ENCODE measurements around the gene E4F1.
"Not testable (repeated sequence)": the region's sequence is repeated elsewhere in the genome, so short reads cannot be mapped to it uniquely, and the experiment has no call there.

The E4F1 gene

GRCh38 chr16:2189252-2189893, 34.0 kb upstream of the E4F1 start:
- no peak for DNase-seq

DNA sequence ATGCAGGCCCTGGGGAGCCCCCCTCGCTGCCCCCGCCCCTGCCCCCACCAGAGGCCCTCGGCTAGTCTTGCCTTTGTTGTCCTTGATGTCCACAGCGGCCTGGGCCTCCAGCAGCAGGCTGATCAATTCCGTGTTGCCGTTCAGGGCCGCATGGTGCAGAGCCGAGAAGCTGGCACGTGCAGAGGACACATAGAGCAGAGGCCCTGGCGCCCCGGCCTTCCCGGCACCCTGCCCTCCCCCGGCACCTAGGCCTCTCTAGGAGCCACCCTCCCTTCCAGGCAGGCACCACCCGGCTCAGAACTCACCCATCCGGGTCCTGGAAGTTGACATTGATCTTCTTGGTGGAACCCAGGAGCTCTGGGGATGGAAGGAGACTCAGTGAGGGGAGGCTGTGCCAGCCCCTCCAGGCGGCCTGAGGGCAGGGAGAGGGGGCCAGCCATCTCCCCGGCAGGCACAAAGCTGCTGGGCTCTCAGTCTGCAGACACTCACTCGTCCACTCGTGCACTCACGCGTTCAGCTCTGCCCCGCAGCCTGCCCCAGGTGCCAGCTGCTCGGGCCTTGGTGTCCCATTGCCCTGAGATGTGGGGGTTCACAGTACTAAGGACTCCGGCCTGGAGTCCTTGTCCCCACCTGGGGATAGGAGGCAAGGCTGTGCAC, 33.3 kb upstream of the E4F1 start:
- DNase-seq = no peak

DNA sequence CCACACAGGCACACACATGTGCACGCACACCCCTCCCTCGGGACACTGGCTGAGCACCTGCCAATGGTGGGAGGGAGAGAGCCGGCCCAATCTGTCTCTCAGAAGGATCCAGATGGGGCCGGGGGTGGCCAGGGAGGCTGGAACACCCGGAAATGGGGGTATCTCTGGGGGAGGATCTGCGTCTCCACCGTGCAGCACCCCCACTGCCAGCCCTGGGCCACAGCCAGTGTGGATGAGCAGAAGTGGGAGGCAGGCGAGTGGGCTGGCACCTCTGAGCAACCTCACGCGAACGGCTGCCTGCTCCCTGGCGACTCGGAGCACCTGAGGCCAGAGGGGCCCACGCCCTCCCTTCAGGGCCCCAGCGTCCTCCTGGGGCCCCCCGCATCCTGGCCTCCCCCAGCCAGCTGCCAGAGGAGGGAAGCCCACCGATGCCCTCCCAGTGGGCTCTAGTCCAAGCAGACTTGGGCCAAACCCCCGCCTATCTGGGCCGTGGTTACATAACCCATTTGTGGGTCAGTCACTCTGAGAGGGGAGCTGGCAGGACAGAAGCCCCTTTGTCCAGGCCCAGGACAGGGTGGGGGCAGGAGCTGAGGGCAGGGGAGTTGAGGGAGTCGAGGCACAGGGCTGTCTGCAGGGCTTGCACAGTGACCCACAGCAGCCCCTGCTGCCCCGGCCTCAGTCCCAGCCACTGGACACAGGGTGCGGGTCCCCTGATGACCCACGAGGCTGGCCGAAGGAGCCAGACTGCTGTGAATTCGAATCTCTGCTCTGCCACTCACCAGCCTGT, 32.5 kb upstream of the E4F1 start:
- no peak for DNase-seq

- no peak for DNase-seq
Observed at GRCh38 chr16:2191446-2191706, 32.0 kb upstream of the E4F1 start.

DNA sequence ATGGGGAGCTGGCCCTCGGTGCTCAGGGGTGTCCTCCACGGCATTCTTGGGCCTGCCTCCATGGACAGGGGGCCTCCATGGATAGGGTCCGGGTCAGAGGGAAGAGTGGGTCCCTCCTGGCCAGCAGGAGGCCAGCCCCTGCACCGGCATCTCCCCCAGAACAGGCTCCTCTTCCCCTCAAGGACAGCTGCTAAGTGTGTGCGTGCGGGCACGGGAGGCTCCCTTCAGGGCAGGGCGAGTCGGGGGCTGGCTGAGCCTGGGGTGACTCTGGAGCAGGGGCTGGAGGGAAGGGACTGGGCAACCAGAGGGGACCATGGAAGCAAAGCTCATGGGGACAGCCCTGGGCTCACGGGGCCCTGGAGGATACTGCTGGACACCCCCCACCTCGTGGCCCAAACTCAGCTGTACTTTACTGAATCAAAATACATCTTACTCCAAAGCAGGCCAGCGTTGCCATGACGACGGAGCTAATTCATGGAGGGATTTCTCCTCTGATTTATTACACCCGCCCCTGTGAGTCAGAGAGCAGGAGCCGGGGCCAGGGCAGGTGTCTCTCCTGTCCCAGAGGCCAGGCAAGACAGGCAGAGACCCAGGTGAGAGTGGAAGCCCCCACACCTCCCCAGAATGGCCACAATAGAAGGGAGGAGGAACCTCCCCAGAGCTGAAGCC, 29.1 kb upstream of the E4F1 start:
- no peak for DNase-seq

GRCh38 chr16:2194852-2195321, 28.5 kb upstream of the E4F1 start:
- DNase-seq = no peak

DNA sequence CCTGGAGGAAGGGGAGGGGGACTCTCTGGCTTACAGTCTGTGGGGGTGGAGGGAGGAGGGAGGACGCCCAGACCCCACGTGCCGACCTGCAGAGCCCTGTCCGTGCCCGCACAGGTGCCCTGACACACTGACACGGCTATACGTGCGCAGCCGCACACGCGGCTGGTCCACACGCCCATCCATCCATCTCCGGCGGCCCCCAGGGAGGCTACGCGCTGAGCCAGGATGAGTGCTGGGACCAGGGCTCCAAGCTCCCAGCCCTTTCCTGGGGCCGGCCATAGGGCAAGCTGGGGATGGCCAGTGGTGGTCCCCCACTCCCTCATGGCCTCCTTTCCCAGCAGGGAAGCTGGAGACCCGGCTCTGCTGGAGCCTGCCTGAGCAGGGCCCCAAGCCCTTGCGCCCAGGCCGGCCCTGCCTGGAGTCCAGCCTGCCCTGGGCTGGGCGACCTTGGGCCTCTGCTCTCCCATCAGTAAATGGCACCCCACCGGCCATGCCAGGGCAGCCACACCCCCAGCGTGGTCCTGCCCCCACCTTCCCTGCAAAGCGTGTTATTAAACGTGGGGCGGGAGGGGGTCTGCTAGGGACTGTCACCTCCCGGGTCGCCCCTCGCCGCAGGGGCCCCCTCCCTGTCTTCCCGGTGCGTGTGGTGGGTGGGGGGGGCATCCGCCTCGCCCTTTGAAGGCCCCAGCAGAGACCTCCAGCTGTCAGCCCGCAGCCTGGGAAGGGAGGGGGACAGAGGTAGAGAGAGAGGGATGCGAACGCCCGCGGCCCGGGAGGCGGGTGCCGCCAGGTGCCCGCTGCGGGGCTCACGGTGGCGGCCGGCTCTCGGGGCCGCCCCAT, 27.8 kb upstream of the E4F1 start:
- DNase-seq = no peak

GRCh38 chr16:2196162-2196980, 27.0 kb upstream of the E4F1 start, which contains the start of gene CASKIN1:
Gene CASKIN1, minus strand, starts transcription at chr16:2196605. Its CDS starts 173 bp downstream, at chr16:2196432.
- DNase-seq = no peak

- no peak for DNase-seq
Observed at GRCh38 chr16:2196981-2197511, 26.3 kb upstream of the E4F1 start.

GRCh38 chr16:2197765-2198164, 25.6 kb upstream of the E4F1 start:
- no peak for DNase-seq

GRCh38 chr16:2198283-2198682, 25.1 kb upstream of the E4F1 start:
- DNase-seq = no peak

DNA sequence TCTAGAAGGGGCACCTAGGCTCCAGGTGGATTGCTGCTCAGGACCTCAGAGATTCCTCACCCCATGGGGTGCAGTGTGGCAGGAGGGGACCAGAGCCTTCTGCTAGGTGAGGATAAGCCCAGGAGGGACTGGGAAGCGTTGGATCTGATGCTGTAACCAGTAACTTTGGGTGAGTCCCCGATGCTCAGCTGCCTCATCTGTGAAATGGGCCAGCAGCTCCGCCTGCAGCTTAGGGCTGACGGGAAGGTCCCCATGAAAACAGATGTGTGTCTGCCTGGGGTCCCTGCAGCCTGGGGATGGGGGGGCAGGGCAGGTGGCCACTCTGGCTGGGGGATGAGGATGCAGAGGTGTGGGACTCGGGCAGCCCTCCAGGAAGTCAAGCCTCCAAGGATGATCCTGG, 24.3 kb upstream of the E4F1 start:
- DNase-seq = no peak

- DNase-seq = no peak
Observed at GRCh38 chr16:2199621-2200139, 23.7 kb upstream of the E4F1 start.

DNA sequence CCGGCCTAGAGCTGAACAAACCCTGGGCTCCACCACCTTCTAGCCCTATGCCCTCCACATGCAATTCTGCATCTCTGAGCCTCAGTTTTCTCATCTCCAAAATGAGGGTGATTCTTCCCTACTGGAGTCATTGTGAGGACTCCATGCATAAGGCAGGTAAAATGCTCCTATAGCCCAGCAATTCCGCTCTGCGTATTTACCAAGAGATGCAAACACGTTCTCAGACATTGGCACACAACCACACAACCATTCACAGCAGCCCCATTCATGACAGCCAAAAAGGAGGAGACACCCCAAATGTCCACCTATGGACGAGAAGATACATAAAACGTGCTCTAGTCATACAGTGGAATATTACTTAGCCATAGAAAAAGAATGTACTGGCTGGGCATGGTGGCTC, 23.1 kb upstream of the E4F1 start:
- DNase-seq = no peak

GRCh38 chr16:2203119-2203688, 20.2 kb upstream of the E4F1 start:
- DNase-seq = not testable (repeated sequence)

GRCh38 chr16:2204416-2205103, 18.8 kb upstream of the E4F1 start:
- no peak for DNase-seq

DNA sequence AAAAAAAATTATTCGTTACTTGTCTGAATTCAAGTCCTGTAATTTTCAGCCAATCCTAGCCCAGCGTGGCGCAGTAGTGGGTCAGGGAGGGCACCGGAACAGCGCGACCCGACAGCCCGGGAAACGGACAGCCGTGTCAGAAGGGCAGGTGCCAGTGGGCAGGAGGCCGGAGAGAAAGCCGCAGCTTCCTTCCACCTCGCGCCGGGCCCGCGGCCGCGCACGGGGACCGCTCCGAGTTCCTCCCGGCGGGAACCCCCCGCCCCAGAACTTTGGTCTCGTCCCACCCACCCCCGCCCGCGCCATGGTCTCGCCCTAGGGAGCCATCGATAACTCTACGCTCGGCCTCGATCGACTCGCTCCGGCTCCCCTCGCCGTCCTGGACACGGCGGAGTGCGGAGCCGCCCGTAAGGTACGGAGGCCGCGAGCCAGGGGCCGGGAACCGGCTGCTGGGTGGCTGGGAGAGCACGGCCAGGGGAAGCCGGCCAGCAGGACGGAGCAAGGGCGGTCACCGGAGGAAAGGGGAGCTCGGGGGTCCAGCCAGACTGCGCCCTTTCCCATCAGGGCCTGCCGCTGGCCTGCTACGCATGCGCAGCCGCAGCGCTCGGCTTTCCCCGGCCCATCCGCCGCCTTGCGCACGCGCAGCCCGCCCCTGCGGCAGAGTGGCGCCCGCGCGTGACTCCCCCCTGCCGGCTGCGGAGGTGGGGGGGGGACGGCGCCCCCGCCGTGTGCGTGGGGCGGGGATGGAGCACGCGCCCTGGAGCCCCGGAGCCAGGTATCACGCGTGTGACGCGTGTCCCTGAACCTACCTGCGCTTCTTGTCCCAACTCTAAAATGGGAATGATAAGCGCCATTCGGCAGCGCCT, 18.1 kb upstream of the E4F1 start, which contains the start of gene MLST8:
Gene MLST8 (plus strand): TSS at position 351 of the 863 bp plus-strand sequence. CDS start 632 bp downstream, outside the sequence.
- DNase-seq = peak; percentile 88

DNA sequence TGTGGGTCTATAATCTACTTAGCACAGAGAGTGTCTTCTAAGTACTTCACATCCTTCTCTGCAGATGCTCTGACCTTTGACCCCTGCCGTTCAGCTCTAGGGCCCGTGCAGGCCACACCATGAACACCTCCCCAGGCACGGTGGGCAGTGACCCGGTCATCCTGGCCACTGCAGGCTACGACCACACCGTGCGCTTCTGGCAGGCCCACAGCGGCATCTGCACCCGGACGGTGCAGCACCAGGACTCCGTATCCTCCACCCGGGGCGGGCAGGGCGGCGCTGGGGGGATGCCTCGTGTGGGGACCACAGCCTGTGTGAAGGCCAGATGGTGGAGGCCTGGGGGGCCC, 17.5 kb upstream of the E4F1 start:
- DNase-seq = no peak

DNA sequence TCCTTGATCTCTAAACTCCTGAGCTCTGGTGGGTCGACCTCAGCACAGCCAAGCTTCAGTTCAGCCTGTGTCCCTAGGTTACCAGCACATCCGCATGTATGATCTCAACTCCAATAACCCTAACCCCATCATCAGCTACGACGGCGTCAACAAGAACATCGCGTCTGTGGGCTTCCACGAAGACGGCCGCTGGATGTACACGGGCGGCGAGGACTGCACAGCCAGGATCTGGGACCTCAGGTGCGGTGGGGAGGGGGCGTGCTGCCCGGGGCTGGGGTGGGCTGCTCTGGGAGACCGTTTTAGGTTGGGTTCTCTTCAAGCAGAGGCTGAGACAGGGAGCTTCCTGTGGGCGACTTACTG, 17.0 kb upstream of the E4F1 start:
- DNase-seq = no peak
